Measurements from ENCODE around the gene ETV3. TPM values are rescaled to one million over a fixed set of nuclear protein-coding genes. Genes with fewer than 3 reads are reported as not detected.

The ETV3 gene
- total RNA-seq, 2 experiments from 2014 or later = 115 to 117 TPM

- peaks cover 4% of the 10 kb centered on the region for H3K4me1 ChIP-seq (ENCODE audit: insufficient read depth, low read length)
- no peak overlapping the region for H3K4me3 ChIP-seq (ENCODE audit: low read length)
- no peak for ATAC-seq (ENCODE audit: poor library complexity)
- CTCF ChIA-PET = interaction anchor here (3.4 kb wide), 1 partner anchor 59 kb away, joined by 9 read pairs; no protein-coding TSS in a partner anchor
- Mint-ChIP-seq H3K9me3 (no peaks in the 10 kb centered on the region), H3K27ac (no peak overlapping the region), H3K36me3 (ENCODE audit: low read depth) (no peaks in the 10 kb centered on the region), H3K4me1 (ENCODE audit: low read depth) (no peaks in the 10 kb centered on the region), H3K27me3 (no peaks in the 10 kb centered on the region), H3K4me3 (no peak overlapping the region)
- H3K36me3 ChIP-seq (ENCODE audit: insufficient read depth, low read length) = no peaks in the 10 kb centered on the region
- intact Hi-C loops (cut with DNase I, micrococcal nuclease) = no loop called here
- no peaks in the 10 kb centered on the region for H3K27me3 ChIP-seq (ENCODE audit: control insufficient read depth in 1 of 2, insufficient read depth in 2 of 2, low read length in 2 of 2)
- no peak for DNase-seq
- no peak for TF ChIP-seq CTCF (IDR thresholded peaks at IDR 0.05)
- POLR2A ChIA-PET = no interaction called here
- no peak overlapping the region for H3K27ac ChIP-seq (ENCODE audit: low read depth in 1 of 2, low read length in 2 of 2)
- H3K9me3 ChIP-seq (ENCODE audit: control insufficient read depth in 1 of 2, insufficient read depth in 1 of 2, low read length in 2 of 2) = no peaks in the 10 kb centered on the region
Observed at GRCh38 chr1:157096881-157097280, 41.3 kb downstream of the ETV3 start.

- ChIA-PET CTCF (interaction anchor here (3.4 kb wide), 1 partner anchor 60 kb away, joined by 9 read pairs; no protein-coding TSS in a partner anchor), POLR2A (no interaction called here)
- no peaks in the 10 kb centered on the region for H3K9me3 Mint-ChIP-seq
- Histone ChIP-seq H3K27me3 (ENCODE audit: control insufficient read depth in 1 of 2, insufficient read depth in 2 of 2, low read length in 2 of 2) (peaks cover 0 to 2% of the 10 kb centered on the region in 2 experiments), H3K4me1 (ENCODE audit: insufficient read depth, low read length) (peaks cover 5% of the 10 kb centered on the region), H3K9me3 (ENCODE audit: control insufficient read depth in 1 of 2, insufficient read depth in 1 of 2, low read length in 2 of 2) (no peaks in the 10 kb centered on the region), H3K36me3 (ENCODE audit: insufficient read depth, low read length) (no peaks in the 10 kb centered on the region), H3K4me3 (ENCODE audit: low read length) (no peak overlapping the region), H3K27ac (ENCODE audit: low read depth in 1 of 2, low read length in 2 of 2) (no peak overlapping the region)
- H3K27ac Mint-ChIP-seq = no peak overlapping the region
- ATAC-seq (ENCODE audit: poor library complexity) = no peak
- TF ChIP-seq CTCF (IDR thresholded peaks at IDR 0.05) = no peak
- H3K36me3 Mint-ChIP-seq (ENCODE audit: low read depth) = no peaks in the 10 kb centered on the region
- DNase-seq = no peak
- no peaks in the 10 kb centered on the region for H3K4me1 Mint-ChIP-seq (ENCODE audit: low read depth)
- no peaks in the 10 kb centered on the region for H3K27me3 Mint-ChIP-seq
- intact Hi-C loops (cut with DNase I, micrococcal nuclease) = no loop called here
- no peak overlapping the region for H3K4me3 Mint-ChIP-seq
Observed at GRCh38 chr1:157095551-157095950, 42.6 kb downstream of the ETV3 start.

GRCh38 chr1:157095091-157095490 lies 43.1 kb downstream of the ETV3 start:
- no peaks in the 10 kb centered on the region for H3K36me3 ChIP-seq (ENCODE audit: insufficient read depth, low read length)
- ChIA-PET POLR2A (no interaction called here), CTCF (interaction anchor here (3.4 kb wide), 1 partner anchor 61 kb away, joined by 9 read pairs; no protein-coding TSS in a partner anchor)
- ATAC-seq (ENCODE audit: poor library complexity) = no peak
- no peak overlapping the region for H3K4me3 ChIP-seq (ENCODE audit: low read length)
- H3K27ac Mint-ChIP-seq = no peak overlapping the region
- no peak overlapping the region for H3K27ac ChIP-seq (ENCODE audit: low read depth in 1 of 2, low read length in 2 of 2)
- intact Hi-C loops (cut with DNase I, micrococcal nuclease) = no loop called here
- H3K4me1 ChIP-seq (ENCODE audit: insufficient read depth, low read length) = peaks cover 10% of the 10 kb centered on the region
- no peak for TF ChIP-seq CTCF (IDR thresholded peaks at IDR 0.05)
- H3K27me3 Mint-ChIP-seq = peaks cover 3% of the 10 kb centered on the region
- H3K9me3 ChIP-seq (ENCODE audit: control insufficient read depth in 1 of 2, insufficient read depth in 1 of 2, low read length in 2 of 2) = no peaks in the 10 kb centered on the region
- DNase-seq = no peak
- peaks cover 0 to 2% of the 10 kb centered on the region in 2 experiments for H3K27me3 ChIP-seq (ENCODE audit: control insufficient read depth in 1 of 2, insufficient read depth in 2 of 2, low read length in 2 of 2)
- no peaks in the 10 kb centered on the region for H3K9me3 Mint-ChIP-seq
- H3K4me1 Mint-ChIP-seq (ENCODE audit: low read depth) = peaks cover 3% of the 10 kb centered on the region
- no peaks in the 10 kb centered on the region for H3K36me3 Mint-ChIP-seq (ENCODE audit: low read depth)
- H3K4me3 Mint-ChIP-seq = no peak overlapping the region
